ENCODE results near the gene GPR55.
A peak's percentile ranks its signal among the peaks of the same experiment; 100 is the strongest.

The GPR55 gene

DNA sequence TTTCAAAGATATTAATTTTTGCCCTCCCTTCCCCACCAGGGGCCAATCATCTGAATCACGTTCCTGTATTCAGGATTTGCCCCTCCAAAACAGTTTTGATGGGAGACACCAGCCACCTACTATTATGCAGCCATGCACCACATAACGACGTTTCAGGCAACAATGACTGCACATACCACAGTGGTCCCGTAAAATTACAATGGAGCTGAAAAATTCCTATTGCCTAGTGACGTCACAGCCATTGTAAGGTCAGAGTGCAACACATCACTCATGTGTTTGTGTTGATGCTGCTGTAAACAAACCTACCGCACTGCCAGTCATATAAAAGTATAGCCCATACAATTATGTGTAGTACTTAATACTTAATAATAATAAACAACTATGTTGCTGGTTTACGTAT, 37.7 kb downstream of the GPR55 start:
- POLR2A ChIA-PET = no interaction called here
- CTCF ChIA-PET = interaction anchor here (1.0 to 1.5 kb wide), 2 partner anchors 101 to 166 kb away, joined by 3 to 4 read pairs; no protein-coding TSS in a partner anchor

DNA sequence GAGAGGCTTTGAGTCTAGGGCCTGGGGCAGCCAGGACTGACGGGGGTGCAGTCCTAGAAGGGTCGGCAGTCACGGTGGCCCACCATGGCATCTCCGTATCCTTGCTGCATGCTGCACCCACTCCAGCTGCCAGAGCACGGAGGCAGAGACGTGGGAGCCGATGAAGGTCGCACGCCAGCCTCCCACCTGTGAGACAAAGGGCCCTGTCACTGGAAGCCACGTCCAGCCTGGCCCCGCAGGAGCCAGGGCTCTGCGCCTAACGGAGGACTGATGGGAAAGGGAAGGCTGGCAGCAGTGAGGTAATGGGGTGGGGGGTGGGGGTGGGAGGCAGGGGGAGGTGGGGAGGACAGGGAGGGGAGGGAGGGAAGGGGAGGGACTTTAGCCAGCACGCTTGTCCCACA, 38.4 kb downstream of the GPR55 start:
- POLR2A ChIA-PET = no interaction called here
- Histone ChIP-seq H3K4me1 (ENCODE audit: control insufficient read depth, insufficient read depth, low read length) (no peaks in the 10 kb centered on the region), H3K36me3 (ENCODE audit: control insufficient read depth in 2 of 2, insufficient read depth in 1 of 2, low read length in 2 of 2) (no peaks in the 10 kb centered on the region), H3K27ac (ENCODE audit: extremely low read depth, low read depth, low read length) (no peak overlapping the region), H3K9me3 (ENCODE audit: control insufficient read depth, insufficient read depth, low read depth, low read length) (no peaks in the 10 kb centered on the region), H3K4me3 (ENCODE audit: low read depth, low read length) (no peak overlapping the region)
- CTCF ChIA-PET = no interaction called here
- TF ChIP-seq, protein P1, sequence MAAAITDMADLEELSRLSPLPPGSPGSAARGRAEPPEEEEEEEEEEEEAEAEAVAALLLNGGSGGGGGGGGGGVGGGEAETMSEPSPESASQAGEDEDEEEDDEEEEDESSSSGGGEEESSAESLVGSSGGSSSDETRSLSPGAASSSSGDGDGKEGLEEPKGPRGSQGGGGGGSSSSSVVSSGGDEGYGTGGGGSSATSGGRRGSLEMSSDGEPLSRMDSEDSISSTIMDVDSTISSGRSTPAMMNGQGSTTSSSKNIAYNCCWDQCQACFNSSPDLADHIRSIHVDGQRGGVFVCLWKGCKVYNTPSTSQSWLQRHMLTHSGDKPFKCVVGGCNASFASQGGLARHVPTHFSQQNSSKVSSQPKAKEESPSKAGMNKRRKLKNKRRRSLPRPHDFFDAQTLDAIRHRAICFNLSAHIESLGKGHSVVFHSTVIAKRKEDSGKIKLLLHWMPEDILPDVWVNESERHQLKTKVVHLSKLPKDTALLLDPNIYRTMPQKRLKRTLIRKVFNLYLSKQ (tag by site-specific recombination; IDR thresholded peaks at IDR 0.05; ENCODE audit: borderline replicate concordance) = no peak
- TF ChIP-seq ZFHX2 (tag by site-specific recombination; conservative IDR thresholded peaks at IDR 0.05) (peak; percentile 32; the same call in 1 of the 2 replicates), ZNF175 (tag by site-specific recombination; IDR thresholded peaks at IDR 0.05) (no peak), OVOL3 (tag by site-specific recombination; IDR thresholded peaks at IDR 0.05) (no peak), TCF7L2 (IDR thresholded peaks at IDR 0.05; ENCODE audit: borderline replicate concordance, low read depth, low read length) (no peak), ZFP69B (tag by site-specific recombination; IDR thresholded peaks at IDR 0.05) (no peak), ZNF501 (tag by site-specific recombination; IDR thresholded peaks at IDR 0.05) (no peak), ZFP37 (tag by site-specific recombination; IDR thresholded peaks at IDR 0.05) (no peak), EGR2 (tag by site-specific recombination; IDR thresholded peaks at IDR 0.05; ENCODE audit: low read depth) (0 out of 2 replicates have a peak, but pooled peaks have one; percentile 29), ZNF423 (tag by site-specific recombination; IDR thresholded peaks at IDR 0.05) (no peak), ZNF426 (tag by site-specific recombination; IDR thresholded peaks at IDR 0.05) (no peak)
- TF ChIP-seq, protein P2, sequence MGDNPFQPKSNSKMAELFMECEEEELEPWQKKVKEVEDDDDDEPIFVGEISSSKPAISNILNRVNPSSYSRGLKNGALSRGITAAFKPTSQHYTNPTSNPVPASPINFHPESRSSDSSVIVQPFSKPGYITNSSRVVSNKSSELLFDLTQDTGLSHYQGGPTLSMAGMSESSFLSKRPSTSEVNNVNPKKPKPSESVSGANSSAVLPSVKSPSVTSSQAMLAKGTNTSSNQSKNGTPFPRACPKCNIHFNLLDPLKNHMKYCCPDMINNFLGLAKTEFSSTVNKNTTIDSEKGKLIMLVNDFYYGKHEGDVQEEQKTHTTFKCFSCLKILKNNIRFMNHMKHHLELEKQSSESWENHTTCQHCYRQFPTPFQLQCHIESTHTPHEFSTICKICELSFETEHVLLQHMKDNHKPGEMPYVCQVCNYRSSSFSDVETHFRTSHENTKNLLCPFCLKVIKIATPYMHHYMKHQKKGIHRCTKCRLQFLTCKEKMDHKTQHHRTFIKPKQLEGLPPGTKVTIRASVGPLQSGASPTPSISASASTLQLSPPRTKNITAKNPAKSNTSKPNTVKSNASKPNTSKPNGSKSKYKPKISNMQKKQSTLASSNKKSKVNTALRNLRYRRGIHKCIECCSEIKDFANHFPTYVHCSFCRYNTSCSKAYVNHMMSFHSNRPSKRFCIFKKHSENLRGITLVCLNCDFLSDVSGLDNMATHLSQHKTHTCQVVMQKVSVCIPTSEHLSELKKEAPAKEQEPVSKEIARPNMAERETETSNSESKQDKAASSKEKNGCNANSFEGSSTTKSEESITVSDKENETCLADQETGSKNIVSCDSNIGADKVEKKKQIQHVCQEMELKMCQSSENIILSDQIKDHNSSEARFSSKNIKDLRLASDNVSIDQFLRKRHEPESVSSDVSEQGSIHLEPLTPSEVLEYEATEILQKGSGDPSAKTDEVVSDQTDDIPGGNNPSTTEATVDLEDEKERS (tag by site-specific recombination; IDR thresholded peaks at IDR 0.05) = no peak
- TF ChIP-seq, protein P3, sequence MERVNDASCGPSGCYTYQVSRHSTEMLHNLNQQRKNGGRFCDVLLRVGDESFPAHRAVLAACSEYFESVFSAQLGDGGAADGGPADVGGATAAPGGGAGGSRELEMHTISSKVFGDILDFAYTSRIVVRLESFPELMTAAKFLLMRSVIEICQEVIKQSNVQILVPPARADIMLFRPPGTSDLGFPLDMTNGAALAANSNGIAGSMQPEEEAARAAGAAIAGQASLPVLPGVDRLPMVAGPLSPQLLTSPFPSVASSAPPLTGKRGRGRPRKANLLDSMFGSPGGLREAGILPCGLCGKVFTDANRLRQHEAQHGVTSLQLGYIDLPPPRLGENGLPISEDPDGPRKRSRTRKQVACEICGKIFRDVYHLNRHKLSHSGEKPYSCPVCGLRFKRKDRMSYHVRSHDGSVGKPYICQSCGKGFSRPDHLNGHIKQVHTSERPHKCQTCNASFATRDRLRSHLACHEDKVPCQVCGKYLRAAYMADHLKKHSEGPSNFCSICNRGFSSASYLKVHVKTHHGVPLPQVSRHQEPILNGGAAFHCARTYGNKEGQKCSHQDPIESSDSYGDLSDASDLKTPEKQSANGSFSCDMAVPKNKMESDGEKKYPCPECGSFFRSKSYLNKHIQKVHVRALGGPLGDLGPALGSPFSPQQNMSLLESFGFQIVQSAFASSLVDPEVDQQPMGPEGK (tag by site-specific recombination; IDR thresholded peaks at IDR 0.05) = no peak

More for the DNA sequence above, 37.7 kb downstream of the GPR55 start:
- no peak for TF ChIP-seq MZF1 (tag by site-specific recombination; IDR thresholded peaks at IDR 0.05; ENCODE audit: borderline replicate concordance)
- TF ChIP-seq, protein P4, sequence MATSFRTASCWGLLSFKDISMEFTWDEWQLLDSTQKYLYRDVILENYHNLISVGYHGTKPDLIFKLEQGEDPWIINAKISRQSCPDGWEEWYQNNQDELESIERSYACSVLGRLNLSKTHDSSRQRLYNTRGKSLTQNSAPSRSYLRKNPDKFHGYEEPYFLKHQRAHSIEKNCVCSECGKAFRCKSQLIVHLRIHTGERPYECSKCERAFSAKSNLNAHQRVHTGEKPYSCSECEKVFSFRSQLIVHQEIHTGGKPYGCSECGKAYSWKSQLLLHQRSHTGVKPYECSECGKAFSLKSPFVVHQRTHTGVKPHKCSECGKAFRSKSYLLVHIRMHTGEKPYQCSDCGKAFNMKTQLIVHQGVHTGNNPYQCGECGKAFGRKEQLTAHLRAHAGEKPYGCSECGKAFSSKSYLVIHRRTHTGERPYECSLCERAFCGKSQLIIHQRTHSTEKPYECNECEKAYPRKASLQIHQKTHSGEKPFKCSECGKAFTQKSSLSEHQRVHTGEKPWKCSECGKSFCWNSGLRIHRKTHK (tag by site-specific recombination; IDR thresholded peaks at IDR 0.05) = peak; percentile 49; the same call in 1 of the 2 replicates
- no peaks in the 10 kb centered on the region for H3K4me1 ChIP-seq (ENCODE audit: control insufficient read depth, insufficient read depth, low read length)
- H3K36me3 ChIP-seq (ENCODE audit: control insufficient read depth in 2 of 2, insufficient read depth in 1 of 2, low read length in 2 of 2) = no peaks in the 10 kb centered on the region
- no peak overlapping the region for H3K27ac ChIP-seq (ENCODE audit: extremely low read depth, low read depth, low read length)
- H3K4me3 ChIP-seq (ENCODE audit: low read depth, low read length) = no peak overlapping the region
- no peaks in the 10 kb centered on the region for H3K9me3 ChIP-seq (ENCODE audit: control insufficient read depth, insufficient read depth, low read depth, low read length)
